HG02759 (cell line): ENCODE results near the gene GATAD2A.
"Not testable (repeated sequence)": the region's sequence is repeated elsewhere in the genome, so short reads cannot be mapped to it uniquely, and the experiment has no call there.

Experiments
- ATAC-seq: cut with Tn5 transposase; IDR thresholded peaks from one replicate; pipeline ENCODE4 v1.9.1; 2021; ENCODE audit warnings: mild to moderate bottlenecking, moderate library complexity; ENCODE audit not compliant: unreplicated experiment

GATAD2A gene

DNA sequence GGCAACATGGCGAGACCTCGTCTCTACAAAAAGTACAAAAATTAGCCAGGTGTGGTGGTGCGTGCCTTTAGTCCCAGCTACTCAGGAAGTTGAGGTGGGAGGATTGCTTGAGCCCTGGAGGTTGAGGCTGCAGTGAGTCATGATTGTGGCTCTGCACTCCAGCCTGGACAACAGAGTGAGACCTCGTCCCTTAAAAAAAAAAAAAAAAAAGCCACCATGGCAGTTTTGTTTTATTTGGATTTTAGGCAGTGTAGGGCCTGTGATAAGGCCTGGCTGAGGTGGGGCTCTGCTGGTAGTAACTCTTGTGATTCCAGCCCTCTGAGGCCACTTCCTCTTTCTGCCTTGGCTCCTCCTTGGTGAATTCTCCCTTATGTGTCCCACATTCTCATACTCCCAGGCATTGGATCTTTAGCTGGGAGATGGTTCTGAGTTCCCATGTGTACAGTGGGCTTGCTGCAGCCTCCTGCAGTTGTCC lies 39.2 kb downstream of the GATAD2A start:
- peak; percentile 39 for ATAC-seq

DNA sequence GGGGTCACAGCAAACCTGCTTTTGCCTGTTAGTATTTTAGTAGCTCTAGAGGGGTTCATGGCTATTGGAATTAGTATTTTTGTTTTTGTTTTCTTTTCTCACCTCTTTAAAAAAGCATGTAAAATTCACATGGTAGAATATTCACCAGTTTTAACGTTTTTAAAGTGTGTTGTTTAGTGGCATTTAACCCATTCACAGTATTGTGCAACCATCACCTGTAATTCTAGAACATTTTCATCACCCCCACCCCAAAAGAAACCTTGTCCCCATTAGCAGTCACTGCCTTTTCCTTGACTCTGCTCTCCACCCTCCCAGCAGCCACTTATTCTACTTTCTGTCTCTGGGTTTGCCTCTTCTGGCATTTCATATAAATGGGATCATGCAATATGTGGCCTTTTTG lies 39.8 kb downstream of the GATAD2A start:
- no peak for ATAC-seq

DNA sequence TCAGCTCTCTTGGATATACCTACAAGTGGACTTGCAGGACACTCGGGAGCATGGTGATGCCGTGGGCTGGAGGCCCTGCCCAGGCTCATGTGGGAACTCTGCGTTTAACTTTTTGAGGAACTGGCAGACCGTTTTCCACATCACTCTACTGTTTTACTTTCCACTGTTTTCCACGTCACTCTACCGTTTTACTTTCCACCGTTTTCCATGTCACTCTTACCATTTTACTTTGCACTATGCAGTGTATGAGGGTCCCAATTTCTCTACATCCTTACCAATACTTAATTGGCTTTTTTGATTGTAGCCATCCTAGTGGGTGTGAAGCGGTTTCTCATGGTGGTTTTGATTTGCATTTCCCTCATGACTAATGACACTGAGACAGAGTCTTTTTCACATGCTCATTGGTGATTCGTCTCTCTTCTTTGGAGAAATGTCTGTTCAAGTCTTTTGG lies 40.5 kb downstream of the GATAD2A start:
- ATAC-seq = peak; percentile 56

DNA sequence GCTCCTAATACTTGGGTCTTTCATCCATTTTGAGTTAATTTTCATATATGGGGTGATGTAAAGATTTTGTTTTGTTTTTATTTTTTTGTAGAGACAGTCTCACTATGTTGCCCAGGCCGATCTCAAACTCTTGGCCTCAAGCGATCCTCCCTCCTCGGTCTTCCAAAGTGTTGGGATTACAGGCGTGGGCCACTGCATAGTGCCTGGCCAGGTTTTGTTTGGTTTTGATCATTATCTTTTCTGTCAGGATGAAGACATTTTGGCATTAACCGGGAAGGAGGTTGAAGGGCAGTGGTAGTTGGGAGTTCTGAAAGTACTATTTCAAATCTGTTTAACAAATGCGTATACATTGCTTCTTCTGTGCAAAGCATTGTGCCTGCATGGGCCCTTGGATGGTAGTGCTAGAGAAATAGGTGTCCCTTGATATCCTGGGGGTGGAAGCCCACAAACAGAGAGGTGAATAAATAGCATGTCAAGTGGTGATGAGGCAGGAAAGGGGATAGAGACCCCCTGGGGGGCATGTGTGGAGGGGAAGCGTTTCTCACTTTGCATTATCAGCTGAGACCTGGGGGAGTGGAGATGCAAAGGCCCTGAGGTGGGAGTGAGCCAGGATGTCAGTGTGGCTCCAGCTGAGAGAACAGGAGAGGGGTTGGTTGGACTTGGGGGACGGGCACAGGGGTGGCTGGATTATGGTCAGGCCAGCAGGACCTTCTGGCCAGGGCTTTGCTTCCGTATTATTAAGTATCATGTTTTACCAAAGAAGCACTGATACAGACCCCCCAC lies 41.4 kb downstream of the GATAD2A start:
- ATAC-seq = no peak

DNA sequence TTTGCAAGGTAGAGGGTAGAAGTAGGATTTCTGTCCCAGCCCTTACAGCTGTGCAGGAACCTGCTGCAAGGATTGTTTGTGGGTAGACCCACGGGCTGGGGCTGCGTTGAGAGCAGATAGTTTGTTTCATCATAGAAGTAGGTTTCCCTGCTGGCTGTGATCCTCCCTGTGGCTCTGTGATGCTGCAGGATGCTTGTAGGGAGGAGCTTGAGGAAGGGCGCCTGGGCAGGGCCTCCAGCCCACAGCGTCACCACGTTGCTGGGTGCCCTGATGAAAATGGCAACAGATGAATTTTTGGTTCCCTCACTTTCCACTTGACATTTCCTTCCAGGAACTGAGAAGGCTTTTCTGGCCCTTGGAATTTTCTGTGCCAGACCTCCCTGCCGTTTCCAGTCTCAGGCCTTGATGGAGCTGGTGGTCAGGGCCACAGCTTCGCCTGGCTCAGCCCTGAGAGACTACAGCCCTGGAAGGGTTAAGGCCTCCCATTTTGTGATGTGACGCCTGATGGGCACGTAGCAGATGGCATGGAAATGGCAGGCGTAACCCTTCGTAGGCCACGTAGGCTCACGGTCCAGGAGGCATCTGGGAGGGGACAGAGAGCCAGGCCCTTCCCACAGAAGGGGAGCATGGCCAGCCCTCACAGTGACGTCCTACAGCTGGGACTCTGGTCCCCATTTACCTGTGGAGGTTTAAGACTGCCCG lies 42.2 kb downstream of the GATAD2A start:
- no peak for ATAC-seq

DNA sequence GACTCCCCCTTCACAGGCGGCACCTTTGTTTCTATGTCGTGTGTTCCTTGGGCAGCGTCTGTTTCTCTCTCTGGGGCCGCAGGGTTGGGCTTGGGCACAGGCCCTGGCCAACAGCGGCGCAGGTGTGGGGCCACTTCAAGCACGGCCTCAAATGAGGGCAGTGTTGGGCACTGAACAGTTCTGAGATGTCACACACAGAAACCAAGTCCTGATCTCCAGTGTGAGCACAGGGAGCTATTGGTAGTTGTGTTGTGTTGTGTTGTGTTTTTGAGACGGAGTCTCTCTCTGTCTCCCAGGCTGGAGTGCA lies 42.7 kb downstream of the GATAD2A start:
- no peak for ATAC-seq

DNA sequence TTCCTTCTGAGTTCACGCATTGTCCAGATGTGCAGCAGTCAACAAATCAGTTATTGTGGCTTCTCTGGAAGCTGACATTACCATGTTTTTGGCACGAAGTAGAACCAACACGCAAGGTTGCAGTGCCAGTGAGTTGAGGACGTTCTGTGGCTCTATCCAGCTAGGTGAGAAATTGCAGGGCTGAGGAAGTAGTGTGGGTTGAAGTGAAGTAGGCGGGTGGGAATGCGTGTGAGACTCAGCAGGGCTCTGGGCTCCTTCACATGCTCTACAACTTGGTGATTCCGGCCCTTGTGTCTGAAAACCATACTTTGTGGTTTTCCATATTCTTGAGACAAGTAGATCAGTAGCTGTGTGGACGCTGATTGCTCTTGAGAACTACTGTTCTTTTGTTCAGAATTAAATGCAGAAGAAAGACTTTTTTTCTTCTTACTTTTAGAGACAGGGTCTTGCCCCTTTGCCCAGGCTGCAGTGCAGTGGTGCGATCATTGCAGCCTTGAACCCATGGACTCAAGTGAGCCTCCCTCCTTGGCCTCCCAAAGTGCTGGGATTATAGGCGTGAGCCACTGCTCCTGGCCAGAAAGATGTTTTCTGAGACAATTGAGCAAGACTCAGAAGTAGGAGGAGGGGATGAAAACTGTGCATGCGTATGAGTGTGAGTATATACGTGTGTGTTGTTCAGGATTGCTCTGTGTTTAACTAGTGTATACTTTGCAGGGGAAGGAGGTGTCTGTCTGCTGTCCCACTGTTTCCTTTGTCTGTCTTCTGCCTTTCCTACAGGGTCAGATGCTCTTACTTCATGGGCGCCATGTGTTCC lies 46.2 kb downstream of the GATAD2A start:
- ATAC-seq = peak; percentile 81

DNA sequence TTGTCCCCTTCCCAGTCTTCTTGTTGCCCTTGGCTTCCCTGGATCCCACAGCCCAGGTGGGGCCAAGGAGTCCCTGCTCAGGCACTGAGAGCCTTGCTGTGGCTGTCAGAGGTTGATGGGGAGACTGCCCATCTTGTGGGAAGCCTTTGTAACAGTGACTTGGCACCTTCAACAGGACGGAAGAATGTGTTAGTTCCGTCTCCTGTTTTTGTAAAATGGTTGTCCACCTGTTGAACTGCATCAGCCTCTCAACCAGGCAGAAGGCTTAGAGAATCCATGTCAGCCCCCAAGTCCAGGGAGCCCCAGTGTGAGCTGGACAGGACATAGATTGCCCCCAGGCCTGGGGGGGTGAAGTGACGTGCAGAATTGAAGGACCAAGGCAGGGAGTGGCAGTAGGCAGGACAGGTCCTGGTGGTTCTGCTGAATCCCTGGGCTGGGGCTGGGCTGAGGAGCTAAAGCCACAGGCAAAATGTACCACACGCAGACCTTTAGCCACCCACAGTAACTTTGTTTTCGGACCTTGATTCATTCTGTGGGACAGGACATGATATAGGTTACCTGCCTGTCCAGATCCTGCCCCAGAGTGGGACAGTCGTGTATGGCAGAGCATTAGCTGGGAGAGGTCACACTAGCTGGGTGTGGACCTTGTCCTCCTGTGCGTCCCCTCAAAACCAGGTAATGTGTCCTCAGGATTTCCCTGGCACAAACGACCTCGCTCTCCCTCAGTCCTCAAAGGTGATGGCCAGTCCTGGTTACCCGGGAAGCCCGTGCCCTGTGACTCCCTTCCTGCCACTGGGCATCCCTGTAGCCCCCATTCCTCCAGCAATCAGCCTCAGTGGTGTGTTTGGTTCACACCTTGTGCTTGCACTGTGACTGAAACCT lies 47.0 kb downstream of the GATAD2A start:
- ATAC-seq = no peak

DNA sequence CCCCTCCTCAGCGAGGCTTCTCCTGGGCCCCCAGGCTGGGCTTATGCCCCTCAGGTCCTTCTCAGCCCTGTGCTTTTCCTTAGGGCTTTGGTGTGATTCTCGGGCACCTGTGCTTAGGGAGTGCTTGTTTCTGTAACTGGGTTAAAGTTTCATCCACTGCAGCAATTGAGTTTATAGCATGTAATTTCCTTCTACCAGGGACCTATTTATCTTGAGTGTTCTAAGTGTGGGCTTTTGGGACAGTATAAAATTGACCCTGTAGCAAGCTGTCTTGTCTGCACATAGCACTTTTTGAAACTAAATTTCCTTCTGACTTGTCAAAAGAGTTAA lies 47.6 kb downstream of the GATAD2A start:
- no peak for ATAC-seq

DNA sequence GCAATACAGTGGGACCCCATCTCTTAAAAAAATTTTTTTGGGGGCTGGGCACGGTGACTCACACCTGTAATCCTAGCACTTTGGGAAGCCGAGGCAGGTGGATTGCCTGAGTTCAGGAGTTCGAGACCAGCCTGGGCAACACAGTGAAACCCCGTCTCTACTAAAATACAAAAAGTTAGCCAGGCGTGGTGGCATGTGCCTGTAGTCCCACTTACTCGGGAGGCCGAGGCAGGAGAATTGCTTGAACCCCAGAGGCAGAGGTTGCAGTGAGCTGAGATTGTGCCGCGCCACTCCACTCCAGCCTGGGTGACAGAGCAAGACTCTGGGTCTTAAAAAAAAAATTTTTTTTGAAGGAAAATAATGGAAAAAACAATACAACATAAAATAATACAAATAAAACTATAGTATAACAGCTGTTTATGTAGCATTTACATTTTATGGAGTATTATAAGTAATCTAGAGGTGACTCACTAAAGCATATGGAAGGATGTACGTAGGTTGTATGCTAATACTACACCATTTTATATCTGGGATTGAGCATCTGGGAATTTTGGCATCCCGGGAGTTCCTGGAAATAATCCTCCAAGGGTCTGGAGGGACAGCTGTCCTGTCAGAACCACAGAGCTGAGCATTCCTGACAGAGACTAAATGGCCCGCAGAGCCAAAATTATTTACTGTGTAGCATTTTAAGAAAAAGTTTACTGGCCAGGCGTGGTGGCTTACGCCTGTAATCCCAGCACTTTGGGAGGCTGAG lies 49.9 kb downstream of the GATAD2A start:
- ATAC-seq = not testable (repeated sequence)

DNA sequence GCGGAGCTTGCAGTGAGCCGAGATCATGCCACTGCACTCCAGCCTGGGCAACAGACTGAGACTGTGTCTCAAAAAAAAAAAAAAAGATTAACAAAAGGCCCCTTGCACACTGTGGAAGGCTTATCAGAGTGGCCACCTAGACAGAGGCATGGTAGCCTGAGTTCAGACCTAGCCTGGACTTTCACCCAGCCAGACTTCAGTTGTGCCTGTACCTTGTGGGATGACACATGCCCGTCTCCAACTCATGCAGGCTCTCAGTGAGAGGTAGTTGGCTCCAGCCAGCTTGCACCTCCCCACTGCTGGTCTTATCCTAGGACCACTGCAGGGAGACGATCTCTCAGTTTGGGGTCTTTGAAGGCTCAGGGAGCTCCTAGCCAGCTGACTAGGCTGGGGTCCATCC lies 52.2 kb downstream of the GATAD2A start:
- no peak for ATAC-seq

DNA sequence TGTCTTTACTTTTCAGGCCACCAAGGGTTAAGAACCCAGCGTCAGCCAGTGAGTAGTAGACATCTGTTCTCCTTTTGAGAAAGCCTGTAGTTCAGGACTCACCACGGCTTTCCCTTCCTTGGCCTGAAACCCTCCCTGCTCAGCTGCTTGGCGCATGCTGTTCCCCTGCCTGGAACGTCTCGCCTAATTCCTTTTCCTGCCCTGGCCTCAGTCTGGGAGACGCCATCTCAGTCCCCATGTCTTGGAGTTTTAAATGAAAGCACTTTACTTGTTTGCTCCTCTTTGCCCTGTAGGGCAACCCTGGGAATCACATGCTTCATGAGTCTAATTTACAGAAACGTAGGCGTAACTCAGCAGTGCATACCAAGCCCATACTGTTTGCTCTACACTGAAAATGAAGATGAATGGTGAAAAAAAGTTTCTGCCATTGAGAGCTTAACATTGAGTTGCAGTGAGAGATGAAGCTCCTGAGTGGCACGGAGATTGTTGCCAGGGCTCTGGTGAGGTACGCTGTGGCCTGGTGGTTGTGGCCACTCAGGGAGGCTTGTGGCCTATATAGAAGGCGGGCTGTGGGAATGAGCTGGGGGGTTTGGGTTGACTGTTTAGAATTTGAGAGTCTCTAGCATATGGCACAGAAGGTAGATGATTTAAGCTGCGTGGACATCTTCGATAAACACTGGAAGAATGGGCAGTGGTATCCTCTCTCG lies 52.8 kb downstream of the GATAD2A start:
- ATAC-seq = no peak

DNA sequence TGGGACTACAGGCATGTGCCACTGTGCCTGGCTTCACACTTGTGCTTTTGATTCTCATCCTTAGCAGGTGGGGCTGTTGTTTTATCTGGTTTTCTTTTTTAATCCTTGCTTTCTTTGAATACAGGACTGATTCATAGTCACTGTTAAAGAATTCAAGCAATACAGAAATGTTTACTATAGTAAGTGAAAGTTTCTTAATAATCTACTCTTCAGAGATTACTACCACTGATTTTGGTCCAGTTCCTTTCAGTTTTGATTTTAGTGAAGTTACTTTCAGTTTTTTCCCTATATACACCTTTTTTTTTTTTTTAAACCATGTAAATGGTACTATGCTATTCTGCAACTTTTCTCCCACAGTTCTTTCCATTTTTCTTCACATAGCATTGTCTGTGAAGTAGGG lies 53.6 kb downstream of the GATAD2A start:
- no peak for ATAC-seq

DNA sequence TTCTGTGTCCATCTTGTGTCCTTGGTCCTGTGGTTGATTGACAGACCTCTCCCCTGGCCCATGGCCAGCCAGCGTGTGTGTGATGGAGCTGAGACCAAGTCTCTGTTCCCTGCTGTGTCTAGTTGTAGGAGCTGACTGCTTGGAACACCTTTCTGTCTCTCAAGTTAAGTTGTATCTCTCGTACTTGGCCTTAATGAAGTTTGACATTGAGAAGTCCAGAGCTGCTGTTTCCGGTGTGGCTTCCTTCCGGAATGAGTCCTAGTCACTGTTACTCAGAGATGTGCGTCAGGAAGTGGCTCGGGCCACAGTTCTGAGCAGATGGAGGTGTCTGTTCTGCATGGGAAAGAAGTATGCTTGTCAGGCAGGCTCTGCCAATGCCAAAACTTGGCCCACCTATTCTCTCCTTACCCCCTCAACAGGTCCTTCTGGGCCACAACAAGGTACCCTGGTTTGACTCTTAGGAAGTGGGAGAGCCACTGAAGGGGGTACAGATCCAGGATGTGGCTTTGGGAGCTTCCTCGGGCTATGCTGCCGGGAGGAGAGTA lies 54.3 kb downstream of the GATAD2A start:
- ATAC-seq = peak; percentile 48

DNA sequence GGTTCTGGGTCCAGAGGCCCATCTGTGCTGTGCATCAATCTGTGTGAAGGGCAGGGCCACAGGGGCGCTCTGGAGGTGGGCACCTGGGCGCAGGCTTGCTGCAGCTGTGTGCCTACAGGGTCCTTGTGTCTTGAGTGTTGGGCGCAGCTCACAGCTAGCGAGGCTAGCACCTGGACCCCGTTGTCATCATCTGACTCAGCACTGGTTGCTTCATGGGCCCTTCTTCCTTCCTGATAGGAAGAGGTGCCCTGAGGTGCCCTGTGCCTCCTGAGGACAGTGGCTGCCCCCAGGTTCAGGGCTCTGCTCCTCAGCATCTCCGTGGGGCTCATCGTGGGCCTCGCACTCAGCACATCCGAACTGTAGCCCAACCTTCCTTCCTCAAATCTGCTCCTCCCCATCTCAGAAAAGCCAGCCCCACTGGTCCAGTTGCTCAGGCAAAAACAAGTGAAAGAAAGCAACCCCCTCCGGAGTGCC lies 54.8 kb downstream of the GATAD2A start:
- ATAC-seq = peak; percentile 26

DNA sequence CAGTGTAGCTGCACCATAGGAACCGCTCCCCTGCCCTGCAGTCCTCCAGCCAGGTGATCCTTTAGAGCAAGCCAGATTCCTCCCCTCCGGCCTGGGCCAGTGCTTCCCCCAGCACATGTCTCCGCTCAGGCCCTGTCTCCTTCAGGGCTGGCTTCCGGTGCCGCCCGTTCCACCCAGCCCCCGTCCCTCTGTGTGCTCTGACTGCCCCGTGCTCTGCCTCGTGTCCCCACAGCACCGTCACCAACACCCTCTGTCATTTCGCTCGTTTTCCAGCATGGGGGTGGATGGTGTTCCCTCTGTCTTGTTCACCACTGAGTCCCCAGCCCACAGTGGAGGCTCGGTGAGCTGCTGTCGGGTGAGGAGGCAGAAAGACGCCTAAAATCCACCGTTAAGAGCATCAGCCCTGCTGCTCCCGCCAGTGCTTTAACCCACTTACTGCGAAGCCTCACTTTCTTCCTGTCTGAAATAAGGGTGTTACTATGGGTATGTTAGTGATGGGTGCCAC lies 55.3 kb downstream of the GATAD2A start:
- peak; percentile 50 for ATAC-seq

DNA sequence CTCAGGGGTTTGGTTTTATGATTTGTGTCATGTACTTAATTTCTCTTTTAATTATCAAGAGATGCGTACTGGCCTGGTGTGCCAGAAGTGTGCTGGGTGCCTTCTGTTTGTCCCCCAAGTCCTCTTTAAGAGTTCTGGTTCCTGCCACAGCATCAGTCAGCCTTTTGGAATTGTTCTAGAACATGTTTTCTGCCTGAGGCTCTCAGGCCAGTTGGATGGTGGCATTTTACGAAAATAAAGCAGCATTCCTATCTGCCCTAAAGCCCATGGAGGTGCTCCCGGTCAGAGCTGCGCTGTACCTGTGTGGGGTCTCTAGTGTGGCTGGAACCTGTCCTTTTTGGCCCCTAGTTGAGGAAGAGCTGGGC lies 55.8 kb downstream of the GATAD2A start:
- no peak for ATAC-seq

DNA sequence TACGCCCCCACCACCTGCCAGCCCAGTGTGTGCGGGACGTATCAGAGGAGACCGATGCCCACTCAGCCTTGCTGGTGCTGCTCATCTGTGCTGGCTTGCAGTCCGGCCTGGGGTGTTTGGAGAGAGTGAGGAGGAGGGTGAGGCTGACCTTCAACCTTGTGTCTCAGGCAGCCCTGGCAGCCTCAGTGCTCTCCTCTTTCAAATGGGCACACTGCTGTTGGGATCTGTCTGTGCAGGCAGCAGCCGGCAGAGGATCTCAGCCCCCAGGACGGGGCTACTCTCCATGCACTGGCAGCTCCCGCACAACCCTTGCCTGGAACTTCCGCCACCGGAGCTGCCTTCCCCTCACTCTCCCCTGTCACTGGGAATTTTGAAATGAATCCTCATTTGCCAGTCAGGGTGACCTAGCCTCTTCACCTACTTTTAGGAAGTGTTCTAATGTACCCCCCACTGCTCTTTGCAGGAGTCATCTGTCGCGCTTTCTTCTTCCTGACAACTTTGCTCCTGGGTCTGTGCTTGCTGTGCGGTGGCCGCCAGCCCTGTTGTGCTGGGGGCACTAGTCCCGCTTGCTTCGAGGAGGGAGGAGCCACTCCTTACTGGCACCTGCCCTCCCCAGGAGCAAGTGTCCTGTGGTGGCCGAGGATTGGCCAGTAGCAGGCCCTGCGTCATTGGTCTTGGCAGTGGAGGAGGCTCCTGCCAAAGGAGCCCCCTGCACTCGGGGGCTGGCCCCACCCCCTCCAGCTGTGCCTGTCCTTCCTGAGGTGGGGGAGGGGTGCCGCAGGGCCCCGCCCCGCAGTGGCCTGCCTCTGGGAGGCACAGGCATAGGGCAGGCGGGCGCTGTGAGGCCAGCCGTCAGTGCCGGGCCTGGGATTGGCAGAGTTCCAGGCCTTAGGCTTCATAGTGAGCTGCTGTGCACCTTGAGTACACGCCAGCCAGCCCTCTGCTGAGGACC lies 56.5 kb downstream of the GATAD2A start:
- ATAC-seq = no peak
